HG03575 (cell line): ENCODE results near the gene NRXN2.
"Not testable (repeated sequence)": the region's sequence is repeated elsewhere in the genome, so short reads cannot be mapped to it uniquely, and the experiment has no call there.

Experiments used
- ATAC-seq: cut with Tn5 transposase; IDR thresholded peaks from one replicate; pipeline ENCODE4 v1.9.1; 2021; ENCODE audit not compliant: unreplicated experiment, insufficient number of reproducible peaks, low FRiP score; ENCODE audit errors: extremely low read depth

Gene NRXN2

GRCh38 chr11:64687643-64688533 is 35.1 kb downstream of the NRXN2 start:
- no peak for ATAC-seq

- ATAC-seq = no peak
Observed at GRCh38 chr11:64687204-64687603, 35.8 kb downstream of the NRXN2 start.

GRCh38 chr11:64686466-64687170 is 36.4 kb downstream of the NRXN2 start:
- no peak for ATAC-seq

- no peak for ATAC-seq
Observed at GRCh38 chr11:64685536-64685935, 37.5 kb downstream of the NRXN2 start.

- no peak for ATAC-seq
Observed at GRCh38 chr11:64684357-64684756, 38.6 kb downstream of the NRXN2 start.

GRCh38 chr11:64681171-64681570 is 41.8 kb downstream of the NRXN2 start:
- no peak for ATAC-seq

- ATAC-seq = no peak
Observed at GRCh38 chr11:64679846-64680245, 43.2 kb downstream of the NRXN2 start.

DNA sequence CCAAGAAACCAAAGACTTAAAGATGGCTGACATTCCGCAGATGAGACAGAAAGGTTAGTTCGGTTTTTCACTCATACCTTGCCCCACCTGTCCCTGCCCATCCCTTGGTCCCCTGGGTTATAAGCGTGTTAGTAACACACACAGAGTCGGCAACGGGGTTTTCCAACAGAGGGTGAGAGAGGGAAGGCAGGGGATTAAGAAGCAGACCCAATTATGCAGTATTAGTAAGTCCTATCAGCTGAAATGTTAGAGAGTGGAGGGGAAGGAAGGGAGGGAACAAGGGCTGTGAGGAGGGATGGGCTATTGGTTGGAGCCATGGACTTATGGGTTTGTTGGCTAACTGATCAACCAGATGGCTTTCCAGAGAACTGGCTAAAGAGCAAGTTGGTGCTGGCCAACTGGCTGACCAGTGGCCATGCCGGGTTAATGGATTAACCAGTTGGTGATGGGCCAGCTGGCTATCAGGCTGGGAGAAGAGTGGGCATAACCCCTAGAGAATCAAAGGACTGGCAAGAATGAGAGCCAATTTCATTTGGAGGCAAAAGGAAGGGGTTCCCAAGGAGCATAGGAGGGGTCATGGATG is 45.5 kb downstream of the NRXN2 start:
- no peak for ATAC-seq

- ATAC-seq = no peak
Observed at GRCh38 chr11:64676261-64676615, 46.8 kb downstream of the NRXN2 start.

DNA sequence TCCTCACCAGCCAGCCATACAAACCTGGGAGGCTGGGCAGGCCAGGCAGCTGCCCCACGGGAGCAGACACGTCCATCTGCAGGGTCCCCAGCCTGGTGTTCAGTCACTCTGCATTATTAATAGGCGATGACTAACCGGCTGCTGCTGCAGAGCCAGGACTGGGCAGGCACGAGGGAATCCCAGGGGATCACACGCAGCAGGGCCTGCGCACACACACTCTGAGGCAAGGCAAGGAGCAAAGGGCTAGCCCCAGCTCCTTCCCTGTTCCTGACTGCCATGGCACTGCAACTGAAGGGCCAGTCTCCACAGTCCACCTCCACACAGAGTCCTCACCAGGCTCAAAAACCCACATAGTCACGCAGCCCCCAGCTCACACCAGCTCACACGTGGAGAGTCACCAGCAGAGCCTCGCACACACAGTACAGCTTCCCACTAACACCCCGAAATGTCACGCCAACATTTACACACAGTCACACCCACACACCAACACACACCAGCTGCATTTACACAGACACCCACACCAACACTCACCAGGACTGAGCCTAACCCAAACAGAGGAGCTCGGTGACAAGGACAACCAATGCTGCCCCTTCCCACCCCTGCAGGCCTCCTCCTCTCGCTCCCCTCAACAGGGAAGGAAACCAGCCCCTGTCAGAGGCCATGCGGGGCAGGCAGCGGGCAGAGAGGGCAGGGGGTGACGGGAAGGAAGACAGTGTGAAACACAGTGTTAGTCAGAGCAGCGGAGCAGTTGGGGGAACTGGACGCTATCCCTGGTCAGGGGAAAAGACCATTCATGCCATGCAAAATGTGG is 47.3 kb downstream of the NRXN2 start:
- no peak for ATAC-seq

- no peak for ATAC-seq
Observed at GRCh38 chr11:64674774-64675173, 48.2 kb downstream of the NRXN2 start.

- ATAC-seq = no peak
Observed at GRCh38 chr11:64673279-64673678, 49.7 kb downstream of the NRXN2 start.

- no peak for ATAC-seq
Observed at GRCh38 chr11:64672875-64673274, 50.1 kb downstream of the NRXN2 start.

GRCh38 chr11:64670975-64671374 is 52.0 kb downstream of the NRXN2 start:
- no peak for ATAC-seq

GRCh38 chr11:64667154-64667745 is 55.7 kb downstream of the NRXN2 start:
- ATAC-seq = no peak

DNA sequence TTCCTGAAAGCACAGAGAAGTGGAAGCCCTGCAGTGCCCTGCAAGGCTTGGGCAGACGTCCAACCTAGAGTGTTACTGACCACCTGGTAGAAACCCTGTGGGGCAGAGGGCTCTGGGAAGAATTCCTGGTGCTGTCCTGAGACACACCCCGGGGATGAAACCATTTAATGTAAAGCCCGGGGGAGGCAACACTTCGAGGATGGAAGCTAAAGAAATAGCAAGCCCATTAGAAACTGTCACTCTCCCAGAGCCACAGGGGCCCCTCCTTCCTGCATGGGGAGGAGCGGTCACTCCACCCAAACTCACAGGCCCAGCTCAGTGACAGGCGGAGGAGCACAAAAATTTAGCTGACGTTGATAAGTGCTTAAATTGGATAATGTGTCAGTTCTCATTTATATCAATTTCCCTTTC is 57.6 kb downstream of the NRXN2 start:
- no peak for ATAC-seq

GRCh38 chr11:64664236-64664870 is 58.6 kb downstream of the NRXN2 start:
- not testable (repeated sequence) for ATAC-seq

GRCh38 chr11:64663656-64664055 is 59.3 kb downstream of the NRXN2 start:
- no peak for ATAC-seq
